GM12801 (cell line): Measurements from ENCODE around the gene COL4A1.

Experiments used
- TF ChIP-seq, protein P1 (sequence below): IDR thresholded peaks from one replicate; pipeline ENCODE4 v1.5.1; 2011; ENCODE audit warnings: control low read depth; ENCODE audit not compliant: insufficient read length; ENCODE audit errors: extremely low read depth

COL4A1 gene

DNA sequence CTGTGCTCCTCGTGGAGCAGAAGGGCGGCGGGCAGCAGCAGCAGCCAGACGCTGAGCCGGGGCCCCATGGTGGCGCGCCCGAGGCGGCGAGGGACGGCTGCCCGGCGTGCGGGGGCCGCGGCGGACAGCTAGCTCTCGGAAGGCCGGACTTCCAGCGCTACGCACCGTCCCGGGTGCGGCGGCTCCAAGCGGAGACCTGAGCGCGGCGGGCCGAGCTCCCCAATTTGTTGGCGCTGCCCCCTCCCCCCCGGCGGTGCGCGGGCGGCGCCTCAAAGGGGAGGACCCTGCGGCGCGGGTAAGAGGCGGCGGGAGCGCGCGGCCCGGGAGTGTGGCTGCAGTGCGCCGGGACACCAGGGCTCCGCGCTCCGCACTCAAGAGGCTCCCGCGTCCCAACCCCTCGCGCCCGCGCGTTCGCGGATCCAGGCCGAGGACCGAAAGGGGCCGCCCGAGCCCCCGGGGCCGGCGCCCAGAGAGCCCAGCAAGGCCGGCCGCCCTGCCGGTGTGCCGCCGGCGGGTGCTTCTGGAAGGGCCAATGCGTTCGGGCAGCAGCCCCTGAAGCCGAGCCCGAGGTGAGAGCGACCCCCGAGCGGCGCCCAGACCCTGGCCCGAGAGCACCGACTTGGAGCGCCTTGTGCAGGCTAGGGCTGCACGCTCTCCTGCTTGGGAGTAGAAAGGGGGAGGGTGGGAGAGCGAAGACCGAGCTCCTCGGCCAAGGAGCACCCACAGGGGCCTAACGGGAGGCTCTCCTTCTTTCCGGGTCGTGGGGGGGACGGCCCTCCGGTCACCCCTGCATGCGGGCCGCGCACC lies at the start of gene COL4A1, which contains the start of gene COL4A2:
TSS of gene COL4A1 (minus strand) at position 198 of the 807 bp plus-strand sequence. CDS start at position 68, 130 bp downstream.
TSS of gene COL4A2 (plus strand) at position 325 of the 807 bp plus-strand sequence. CDS start 620 bp downstream, outside the sequence.
- TF ChIP-seq, protein P1, sequence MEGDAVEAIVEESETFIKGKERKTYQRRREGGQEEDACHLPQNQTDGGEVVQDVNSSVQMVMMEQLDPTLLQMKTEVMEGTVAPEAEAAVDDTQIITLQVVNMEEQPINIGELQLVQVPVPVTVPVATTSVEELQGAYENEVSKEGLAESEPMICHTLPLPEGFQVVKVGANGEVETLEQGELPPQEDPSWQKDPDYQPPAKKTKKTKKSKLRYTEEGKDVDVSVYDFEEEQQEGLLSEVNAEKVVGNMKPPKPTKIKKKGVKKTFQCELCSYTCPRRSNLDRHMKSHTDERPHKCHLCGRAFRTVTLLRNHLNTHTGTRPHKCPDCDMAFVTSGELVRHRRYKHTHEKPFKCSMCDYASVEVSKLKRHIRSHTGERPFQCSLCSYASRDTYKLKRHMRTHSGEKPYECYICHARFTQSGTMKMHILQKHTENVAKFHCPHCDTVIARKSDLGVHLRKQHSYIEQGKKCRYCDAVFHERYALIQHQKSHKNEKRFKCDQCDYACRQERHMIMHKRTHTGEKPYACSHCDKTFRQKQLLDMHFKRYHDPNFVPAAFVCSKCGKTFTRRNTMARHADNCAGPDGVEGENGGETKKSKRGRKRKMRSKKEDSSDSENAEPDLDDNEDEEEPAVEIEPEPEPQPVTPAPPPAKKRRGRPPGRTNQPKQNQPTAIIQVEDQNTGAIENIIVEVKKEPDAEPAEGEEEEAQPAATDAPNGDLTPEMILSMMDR = no peak

DNA sequence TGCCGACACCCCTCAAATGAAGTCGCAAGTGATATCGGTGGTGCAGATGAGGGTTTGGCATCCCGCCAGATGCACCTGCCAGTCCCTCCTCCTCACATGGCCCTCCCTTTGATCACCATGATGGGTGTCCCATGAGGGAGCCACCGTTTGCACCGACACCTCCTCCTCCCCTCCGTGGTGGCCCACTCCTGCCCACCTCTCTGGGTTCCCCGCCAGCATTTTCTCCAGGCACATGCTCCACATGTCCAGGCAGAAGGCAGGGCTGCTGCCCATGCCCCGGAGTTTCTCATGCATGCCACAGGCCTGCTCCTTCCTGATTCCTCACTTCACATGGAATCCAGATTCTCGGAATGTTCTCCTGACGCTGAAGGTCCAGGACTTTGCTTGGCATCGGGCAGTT lies 49.4 kb upstream of the COL4A1 start:
- TF ChIP-seq, protein P1 = no peak

DNA sequence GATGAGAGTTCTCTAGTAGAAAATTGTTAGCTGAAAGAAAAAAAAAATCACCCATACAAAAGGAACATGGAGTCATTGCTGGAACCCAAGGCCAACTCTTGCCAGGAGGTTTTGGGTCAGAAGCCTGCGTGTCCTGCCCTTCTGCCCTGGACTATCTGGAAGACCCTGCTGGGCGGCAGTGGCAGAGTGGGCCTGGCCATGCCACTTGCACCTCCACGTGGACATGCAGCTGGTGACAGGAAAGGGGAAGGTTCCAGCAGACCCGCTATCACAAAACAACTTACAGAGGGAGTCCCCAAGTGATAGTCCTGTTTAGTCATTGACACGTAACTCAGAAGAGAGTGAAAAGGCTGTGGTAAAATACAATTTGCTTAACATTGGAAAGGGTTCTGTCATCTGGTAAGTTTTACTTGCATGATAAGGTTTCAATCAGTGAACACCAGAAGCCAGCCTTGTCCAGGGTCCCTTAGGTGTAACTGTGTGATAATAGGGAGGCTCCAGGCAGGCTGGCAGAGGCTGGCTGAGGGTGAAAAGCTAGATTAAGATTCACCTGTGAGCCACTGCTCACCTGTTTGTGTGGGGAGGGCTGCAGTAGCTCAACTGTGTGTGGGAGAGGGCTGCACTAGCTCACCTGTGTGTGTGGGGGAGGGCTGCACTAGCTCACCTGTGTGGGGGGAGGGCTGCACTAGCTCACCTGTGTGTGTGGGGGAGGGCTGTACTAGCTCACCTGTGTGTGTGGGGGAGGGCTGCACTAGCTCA lies 47.9 kb upstream of the COL4A1 start:
- TF ChIP-seq, protein P1 = no peak

DNA sequence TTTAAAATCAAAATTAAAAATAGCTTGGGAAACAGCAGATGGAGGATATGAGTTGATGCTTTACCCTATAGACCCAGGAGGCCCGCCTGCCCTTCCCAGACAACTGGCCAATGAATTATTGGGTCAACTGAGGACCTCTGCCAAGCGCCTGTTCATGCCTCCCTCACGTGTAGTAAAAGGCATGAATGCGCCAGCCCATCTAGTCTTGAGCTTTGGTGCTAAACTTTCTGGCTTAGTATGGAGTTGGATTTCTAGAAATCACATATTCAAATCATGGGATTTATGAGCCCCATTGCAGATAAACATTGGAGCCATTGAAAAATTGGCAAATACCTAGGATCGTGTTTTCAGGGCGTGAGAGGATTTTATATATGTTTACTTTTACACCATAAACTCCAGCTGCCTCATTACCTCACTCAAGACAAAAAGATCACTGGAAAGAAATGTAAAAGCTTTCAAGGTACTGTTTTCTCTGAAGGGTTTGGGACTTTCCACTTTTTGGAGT lies 47.2 kb upstream of the COL4A1 start:
- TF ChIP-seq, protein P1 = no peak

DNA sequence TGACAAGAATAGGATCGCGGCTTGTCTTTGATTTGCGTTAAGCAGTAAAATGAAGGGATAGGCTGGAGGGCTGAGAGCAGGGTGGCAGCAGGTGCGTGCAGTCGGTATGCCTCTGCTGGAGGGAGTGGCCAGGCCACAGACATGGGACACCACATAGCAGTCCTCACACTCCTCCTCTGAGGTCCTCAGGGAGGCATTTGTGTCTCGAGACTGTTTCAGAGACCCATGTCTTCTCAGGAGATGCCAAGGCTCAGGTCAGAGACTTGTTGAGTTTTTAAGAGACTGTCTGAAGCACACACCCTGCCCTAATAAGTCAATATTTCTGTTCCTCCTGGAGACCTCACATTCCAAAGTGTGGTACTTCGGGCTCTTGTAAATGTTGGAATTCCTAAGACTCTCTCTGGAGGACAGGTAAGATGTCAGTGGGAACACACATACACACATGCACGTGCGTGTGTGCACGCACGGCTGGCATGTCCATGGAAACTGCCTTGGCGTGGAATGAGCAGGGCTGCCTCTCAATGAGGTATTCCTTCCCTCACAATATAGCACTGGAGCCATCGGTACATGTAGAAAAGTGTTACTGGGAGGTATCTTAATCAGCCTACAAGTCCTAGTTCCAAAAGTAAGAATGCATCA lies 46.5 kb upstream of the COL4A1 start:
- TF ChIP-seq, protein P1 = no peak

DNA sequence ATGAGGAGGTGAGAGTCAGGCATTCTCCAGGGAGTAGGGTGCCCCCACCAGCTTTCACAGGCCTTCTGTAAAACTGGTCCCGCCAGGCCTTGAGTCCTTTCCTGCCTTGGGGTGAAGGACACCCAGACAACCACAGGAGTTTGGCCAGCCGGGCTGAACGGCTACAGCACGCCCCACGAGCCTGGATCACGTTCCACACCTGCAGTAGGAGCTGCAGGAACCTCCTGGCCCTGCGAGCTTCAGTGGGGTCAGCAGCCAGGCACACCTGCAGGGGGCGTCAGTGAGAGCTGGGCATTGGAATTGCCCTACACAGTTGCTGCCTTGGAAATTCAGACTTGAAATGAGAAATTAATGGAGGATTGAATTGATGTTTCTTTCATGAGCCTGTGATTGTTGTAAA lies 45.8 kb upstream of the COL4A1 start:
- TF ChIP-seq, protein P1 = no peak
